Measurements from ENCODE around the gene BCL11B.

Gene BCL11B

DNA sequence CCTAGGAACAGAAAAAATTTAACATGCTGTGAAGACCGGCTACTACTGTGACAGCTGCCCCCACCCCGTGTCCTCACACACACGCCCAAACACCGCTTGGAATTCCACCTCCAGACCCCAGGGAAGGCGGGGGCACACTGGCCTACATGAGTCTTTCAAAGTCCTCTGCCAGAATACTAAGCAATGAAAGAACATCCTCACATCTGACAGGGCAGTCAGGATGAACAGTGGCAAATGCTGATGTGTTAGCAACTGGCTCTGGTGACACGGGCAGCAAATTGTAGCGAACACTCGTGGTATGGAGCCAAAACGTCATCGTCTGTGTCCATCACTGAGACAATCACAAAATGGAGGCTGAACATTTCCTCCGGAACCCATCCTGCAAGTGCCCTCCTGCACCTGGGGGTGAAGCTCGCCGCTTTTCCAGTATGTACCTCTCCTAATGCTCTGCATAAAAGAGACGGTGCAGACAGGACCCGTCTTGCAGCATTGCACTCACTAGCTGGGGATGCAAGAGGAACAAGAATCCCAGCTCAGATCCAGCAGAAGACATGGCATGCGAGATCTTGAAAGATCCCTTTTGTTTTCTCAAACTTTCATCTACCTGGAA is 94.8 kb downstream of the BCL11B start:
- no peak for DNase-seq

DNA sequence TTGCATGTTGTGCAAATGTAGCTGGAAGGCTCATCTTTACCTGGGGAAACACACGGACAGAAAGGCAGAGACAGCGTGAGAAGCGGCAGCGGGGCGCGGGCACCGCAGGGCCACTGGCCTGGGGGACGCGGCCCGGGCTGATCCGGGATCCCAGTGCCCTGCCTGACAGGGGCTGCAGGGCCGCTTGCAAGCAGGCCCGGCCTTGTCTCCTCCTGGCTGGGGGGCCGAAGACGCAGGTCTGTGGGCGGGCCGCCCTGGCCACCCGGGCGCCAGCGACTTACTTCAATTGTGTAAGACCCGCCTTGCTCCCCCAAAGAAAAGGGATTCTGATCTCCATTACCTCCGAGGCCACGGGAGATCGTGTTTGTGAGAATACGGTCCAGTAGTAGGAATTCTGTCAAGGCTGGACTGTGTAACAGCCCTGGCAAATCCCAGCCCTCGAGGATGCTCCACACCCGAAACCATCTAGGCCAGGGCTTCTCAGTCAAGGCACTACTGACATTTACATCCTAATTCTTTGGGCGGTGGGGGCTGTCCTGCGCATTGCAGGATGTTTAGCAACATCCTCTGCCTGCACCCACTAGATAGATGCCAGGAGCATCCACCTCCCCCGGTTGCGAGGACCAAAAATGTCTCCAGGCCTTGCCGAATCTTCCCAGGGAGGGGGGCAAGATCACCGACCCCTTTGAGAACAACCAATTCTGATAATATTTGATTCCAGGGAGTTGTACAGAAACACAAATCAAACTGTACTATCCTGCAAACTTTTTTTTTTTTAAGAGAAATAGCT is 95.6 kb downstream of the BCL11B start:
- no peak for DNase-seq

DNA sequence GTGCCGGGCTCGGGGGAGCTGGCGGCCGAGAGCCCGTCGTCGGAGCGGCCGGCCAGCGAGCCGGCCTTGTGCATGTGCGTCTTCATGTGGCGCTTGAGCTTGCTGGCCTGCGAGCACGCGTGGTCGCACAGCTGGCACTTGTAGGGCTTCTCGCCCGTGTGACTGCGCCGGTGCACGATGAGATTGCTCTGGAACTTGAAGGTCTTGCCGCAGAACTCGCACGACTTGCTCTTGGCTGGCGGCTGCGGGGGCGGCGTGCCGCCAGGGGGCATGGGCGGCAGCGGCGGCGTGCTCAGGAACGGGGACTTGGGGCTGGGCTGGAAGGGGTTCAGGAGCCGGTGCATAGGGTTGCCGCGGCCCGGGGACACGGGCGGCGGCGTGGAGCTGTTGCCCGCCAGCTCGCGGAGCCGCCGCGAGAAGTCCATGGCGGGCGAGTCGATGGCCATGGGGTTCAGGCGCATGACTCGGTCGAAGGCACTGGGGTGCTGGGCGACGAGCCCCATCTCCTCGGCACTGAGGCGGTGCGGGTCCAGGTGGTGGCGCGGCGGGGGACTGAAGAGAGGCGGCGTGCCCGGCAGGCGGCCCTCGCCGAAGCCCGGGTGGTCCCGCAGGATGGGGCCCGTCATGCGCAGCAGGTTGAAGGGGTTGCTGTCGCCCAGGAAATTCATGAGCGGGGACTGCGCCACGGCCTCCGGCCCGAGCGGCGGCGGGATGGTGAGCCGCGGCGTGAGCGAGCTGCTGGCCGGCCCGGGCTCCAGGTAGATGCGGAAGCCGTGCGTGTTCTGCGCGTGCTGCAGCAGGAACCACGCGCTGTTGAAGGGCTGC is 96.5 kb downstream of the BCL11B start:
- no peak for DNase-seq

DNA sequence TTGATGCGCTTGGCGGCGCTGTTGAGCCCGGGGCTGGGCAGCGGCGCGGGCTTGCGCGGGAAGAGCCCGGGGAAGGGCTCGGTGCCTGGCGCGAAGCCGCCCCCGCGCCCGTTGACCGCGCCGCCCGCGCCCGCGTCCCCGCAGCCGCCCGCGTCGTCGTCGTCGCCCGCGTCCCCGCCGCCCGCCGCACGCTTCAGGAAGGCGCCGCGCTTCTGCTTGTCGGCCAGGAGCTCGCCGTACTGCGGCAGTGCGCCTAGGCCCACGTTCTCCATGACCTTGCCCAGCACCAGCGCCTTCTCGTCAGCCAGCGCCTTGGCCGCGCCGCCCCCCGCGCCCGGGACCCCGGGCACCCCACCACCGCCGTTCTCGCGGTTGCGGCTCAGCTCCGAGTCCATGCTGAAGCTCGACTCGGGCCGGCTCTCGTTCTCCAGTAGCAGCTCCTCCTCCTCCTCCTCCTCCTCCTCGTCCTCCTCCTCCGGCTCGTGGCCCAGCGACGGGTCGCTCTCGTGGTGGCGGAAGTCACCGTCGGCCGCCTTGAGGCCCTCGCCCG is 97.2 kb downstream of the BCL11B start:
- DNase-seq: no peak

DNA sequence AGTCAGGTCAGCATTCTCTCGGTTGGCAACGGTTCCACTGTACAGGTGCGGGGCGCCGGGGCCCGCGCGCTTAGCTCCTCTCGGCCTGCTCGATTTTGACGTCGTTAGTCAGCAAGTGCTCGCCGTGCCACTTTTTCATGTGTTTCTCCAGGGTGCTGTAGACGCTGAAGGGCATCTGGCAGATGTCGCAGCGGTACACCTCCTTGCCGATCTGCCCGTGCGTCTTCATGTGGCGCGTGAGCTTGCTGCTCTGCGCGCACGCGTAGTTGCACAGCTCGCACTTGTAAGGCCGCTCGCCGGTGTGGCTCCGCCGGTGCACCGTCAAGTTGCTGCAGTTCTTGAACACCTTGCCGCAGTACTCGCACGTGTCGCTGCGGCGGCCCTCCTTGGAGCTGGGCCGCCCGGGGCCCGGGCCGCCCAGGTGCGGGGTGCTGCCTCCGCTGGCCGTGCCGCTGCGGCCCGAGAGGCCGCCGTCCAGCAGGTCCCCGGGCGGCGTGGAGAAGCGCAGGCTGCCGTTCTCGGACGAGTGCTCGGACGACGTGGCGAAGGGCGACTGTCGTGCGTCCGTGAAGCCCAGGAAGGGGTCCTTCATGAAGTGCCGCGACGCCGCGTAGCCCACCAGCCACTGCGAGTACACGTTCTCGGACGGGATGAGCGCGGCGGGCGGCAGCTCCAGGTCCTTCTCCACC is 97.8 kb downstream of the BCL11B start:
- DNase-seq: no peak

DNA sequence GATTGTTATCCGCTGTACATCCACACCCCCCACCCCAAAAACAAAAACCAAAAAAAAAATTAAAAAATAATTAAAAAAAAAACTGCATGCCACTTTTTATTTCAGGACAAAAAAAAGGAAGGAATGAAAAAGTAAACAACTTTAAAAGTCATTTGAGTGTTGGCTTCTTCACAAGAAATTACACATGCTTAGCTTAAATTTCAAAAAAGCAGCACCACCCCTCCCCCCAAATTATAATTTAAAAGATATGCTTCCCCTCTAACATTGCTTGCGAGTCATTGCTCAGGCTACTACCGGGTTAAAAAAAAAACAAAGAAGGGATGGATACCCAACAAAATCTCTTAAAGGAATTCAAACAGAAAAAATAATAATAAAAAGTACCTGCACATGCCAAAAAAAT is 98.5 kb downstream of the BCL11B start:
- no peak for DNase-seq

DNA sequence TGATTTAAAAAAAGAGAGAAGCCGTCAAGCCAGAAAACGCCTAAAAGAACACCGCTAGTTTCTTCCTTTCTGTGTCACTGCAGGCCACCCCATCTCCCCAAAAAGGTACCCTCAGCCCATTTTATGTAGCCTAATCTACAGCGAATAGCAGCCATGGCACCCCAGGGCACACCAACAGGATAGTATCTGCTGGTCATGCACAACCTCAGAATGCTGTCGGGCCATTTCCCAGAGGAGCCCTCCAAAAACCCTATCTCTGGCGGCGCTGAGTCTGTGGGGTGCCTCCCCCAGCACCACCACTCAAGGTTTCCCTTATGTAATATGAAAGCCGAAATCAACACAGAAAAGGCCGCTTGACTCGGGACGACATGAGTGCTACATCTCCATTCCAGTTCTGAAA is 98.9 kb downstream of the BCL11B start:
- DNase-seq: no peak

DNA sequence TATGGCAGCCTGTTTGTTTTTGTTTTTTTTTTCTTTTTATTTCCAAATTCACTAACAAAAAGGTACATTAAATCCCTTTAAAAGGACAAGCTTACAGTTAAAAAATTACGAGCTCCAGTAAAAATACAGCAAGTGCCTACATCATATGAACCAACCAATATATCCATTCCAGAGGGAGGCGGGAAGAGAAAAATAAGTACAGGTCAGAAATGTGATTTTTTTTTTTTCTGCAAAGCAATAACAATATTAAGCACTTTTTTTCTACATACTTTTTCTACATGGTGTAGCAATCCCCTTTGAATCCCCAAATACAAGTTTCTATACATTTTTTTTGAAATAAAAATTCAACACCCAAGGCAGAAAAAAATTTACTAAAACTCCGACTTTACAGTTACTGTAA is 100.6 kb downstream of the BCL11B start:
- no peak for DNase-seq

DNA sequence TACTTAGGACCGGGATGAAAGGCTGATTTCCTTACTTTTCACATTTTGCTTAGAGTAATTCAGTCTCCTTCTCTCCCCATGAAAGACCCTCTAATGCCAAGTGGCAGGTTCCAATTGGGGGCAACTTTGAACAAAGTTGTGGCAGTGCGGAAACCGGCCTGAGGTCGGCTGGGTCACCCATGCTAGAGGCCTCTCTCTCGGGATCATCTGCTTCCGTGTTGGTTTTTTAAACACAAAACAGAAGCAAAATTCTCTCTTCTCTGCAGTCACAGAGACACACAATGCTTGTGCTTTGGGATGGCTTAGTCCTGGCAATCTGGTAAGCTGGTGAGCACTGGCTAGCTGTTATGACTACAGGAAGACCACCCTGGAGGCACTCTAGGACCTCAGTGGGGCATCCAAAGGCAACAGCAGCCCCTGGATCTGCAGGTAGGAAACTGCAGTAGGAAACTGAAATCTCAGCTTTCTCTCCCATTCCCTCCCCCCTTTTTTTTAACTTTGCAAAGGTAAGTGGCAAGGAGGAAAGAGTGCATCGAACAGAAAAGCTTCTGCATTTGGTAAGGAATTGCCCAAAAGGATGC is 102.1 kb downstream of the BCL11B start:
- DNase-seq: no peak

DNA sequence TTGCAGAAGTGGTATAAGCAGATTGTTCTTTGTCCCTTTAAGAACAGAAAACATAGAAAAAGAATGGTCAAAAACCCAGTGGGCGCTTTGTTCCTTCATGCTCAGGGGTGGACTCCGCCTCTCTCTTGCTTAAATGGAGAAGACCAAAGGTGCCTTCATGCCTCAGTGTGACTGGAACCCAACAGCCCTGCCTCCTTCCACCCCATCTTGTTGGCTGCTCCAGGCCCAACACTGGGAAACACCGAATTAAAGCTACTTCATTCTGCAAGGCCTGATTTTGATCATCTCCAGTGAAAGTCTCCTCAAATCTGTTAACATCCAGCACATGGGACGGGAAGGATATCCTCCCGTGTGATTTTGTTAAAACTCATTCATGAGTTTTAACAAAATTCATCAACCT is 103.7 kb downstream of the BCL11B start:
- DNase-seq: no peak

DNA sequence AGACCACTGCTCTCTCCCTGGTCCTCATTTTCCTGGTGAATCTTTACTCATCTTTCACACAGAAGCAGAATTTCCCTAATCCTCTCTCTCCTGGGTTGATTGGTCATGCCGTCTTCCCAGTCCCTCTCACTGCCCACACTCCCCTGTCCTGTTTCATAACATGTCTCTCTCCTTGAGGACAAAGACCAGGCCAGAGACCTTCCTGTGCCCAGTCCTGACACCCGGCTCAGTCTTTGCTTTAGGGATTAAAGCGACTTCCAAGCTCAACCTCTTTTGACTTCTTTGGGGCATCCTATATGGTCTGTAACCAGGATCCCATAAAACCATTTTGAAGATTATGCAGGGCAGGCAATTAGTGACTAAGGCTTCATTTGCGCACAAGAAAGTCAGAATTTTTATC is 105.5 kb downstream of the BCL11B start:
- DNase-seq: no peak

DNA sequence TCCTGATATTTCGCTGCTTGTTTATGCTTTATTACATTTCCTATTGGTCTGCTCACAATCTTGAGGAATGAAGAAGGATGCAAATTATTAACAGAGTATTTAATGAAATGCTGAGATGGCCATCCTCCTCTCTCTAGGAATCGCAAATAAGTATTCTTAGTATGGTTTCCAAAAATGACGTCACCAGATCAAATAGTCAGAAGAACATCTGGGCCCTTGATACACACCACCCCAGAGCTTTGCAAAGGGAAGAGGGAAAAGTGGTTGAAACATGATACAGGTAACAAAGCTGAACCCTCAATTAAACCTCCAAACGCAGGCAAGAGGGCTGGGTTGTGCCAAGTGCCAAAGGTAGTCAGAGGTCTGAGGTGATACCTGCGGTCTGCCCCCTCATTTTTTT is 107.3 kb downstream of the BCL11B start:
- DNase-seq: no peak

DNA sequence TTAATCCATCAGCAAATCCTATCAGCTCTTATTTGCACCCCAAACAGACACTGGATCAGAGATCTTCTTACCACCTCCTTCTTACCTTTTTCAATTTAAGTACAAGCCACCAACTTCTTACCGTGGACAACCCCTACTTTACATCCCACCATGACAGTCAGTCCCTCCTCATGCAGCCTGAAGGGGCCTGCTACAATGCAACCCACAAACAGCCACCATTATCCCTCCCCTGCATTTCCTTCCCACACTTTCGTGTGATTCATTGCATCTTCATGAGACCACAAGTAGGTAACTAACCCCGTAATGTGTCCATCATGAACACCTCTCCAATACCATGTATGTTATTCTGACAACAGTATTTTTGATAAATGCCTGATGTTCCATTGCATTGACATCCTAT is 108.6 kb downstream of the BCL11B start:
- no peak for DNase-seq

DNA sequence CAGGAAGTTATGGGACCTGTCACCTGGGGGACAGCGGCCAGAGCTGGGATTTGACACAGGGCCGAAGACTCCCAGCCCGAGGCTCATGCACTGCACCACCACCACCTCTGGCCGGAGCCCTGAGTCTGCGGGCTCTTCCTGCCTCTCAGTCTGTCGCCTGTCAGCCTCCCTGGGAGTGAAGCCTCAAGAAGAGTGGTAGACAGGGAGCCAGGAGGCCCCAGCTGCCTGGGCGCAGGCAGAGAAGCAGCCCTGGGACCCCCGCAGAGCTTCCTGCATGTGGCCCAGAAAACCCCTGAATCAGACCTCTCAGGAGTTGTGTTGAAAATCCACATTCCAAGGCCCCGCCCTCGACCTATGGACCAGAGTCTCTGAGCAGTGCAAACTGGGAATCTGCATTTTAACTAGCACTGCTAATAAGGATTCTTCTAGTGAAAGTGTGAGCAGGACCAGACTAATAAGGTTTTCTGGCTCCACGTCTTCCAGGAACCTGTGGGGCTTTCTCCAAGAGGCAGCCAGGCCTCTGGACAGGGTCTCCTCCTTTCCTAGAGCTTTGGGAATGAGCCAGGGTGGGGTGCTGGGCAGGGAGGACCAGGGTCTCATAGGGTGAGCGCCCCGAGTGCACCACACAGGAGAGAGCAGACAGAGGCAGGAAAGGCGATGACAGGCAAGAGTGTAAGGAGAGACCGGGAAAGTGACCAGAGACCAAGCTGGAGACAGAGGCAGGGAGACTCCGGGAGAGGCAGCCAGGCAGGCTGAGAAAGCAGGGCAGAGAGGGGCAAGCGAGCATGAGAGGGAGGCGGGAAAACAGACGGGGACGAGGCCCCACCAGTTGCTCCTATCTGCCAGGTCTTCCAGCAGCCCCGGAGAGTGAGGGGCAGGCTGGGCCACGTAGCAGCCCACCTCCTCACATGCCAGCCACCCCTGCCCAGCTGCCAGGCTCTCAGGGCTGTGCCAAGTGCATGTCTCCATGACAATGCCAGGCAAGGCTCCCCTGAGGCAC is 112.4 kb downstream of the BCL11B start:
- no peak for DNase-seq

DNA sequence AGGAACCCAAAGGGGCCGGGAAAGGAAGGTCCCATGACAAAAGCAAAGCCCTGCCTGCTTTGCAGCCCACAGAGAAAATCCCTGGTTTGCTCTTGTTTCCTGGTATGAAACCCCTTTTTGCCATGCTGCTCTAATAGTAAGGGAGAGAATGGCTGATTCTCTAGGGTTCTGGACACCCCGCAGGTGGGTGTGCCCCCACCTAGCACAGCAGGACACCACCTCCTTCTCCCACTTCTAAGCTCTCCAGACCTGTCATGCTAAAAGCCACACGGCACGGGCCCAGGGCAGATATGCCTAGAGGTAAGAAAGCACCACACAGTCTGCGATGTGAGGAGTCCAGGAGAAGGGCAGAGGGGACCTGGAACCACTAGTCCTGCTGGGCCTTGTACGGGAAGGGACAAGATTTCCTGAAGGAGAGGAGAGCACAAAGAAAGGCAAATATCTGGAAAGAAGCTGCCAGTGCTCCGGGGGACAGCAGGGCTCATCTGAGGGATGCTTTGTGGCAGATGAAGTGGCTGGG is 113.3 kb downstream of the BCL11B start:
- DNase-seq: no peak

DNA sequence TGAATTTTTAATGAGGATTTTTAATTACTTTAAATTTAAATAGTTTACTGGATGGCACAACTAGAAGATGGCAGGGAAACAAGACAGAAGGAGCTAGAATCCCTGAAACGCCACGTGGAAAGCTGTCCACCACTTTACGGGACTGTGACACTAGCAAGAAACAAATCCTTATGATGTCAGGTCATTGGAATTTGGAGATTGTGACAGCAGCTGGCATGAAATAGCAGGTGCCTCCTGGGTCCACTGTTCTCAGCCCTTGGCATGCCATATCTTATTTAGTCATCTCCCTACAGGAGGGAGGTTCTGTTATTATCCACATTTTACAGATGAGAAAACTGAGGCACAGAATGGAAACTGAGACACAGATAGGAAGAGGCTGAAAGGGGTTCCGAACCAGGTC is 113.8 kb downstream of the BCL11B start:
- DNase-seq: no peak

DNA sequence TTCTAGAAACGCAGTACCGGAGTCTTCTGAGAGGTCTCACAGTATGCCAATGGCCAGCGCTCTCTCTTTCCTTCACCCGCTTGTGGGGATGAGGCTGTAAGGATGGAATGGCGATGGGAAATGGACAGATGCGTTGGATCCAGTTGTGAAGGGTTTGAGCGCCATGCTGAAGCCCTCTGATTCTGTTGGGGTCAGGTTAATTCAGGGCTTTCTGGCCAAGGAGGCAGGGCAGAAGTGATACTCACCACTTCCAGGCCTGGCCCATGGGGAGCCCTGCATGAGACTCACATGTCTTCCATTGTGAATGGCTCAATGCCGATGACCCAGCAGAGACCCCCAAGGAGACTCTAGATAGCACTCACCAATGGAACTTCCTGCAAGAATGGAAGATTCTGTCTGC is 114.3 kb downstream of the BCL11B start:
- no peak for DNase-seq

DNA sequence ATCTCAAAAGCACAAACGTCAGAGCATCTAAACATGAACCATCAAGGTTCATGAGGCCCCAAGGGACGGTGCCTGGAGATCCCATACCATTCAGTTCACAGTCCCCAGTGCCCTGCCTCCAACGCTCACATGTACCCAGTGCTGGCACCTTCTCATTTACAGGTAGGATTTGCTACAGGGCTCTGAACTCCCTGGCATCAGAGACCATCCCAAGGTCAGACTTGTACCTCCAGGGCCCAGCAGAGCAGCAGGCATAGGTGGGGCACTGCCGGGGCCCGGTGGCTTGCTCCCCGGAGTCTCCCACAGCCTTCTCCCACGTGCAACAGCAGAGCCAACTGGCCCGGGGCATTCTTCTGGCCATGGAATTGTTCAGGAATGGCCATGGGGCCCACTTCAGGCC is 114.8 kb downstream of the BCL11B start:
- no peak for DNase-seq

DNA sequence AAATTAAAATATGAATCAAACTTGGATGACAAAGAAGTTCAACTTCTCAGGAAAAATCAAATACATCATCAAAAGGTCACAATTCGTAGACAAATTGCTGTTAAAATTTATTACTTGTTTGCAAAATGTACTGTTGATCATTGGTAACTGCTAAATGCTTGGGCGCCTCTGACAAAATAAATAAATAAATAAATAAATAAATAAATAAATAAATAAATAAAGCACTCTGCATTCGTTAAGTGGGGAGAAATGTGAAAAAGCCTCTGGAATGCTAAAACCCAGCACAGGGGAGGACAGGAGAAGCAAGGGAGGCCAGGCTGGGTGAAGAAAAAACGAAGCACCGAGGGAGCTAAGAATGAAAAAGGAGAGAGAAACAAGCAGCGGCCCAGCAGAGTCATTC is 115.2 kb downstream of the BCL11B start:
- DNase-seq: no peak

DNA sequence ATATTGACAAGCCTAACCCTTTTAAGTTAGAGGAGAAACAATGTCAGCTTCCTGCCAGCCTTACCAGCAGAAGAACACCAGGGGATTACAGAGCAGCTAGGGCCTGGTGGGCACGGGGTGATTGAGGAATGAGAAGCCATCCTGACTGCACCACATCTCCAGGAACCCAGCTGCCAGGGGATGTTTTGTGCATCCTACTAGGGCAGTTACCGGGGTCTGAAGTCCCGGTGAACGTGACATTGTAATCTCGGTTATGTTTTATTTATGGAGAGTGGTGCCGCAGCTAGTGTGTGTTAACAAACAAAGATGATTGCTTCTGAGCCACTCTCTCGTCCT is 115.9 kb downstream of the BCL11B start:
- no peak for DNase-seq

All from NCI-H446 (cell line).